GM10248 (cell line): ENCODE measurements around the gene HOOK1.
"Not testable (repeated sequence)": the region's sequence is repeated elsewhere in the genome, so short reads cannot be mapped to it uniquely, and the experiment has no call there.

Experiments used
- CTCF ChIA-PET: fragments of 300-600 bp; sonication (Branson Sonifier 250); formaldehyde crosslinking; extraction: SDS; loops from one replicate; lab custom pipeline; 2021; ENCODE audit warnings: antibody characterized with exemption; lab: Yijun Ruan, JAX
- POLR2A ChIA-PET: fragments of 350-650 bp; sonication (Branson Sonifier 250); formaldehyde crosslinking; extraction: SDS; loops from one replicate; lab custom pipeline; 2020; ENCODE audit warnings: antibody characterized with exemption; lab: Yijun Ruan, JAX
- DNase-seq: peaks from one replicate; pipeline ENCODE4 v3.0.0; 2012; ENCODE audit errors: extremely low spot score
- TF ChIP-seq, protein P1 (sequence below): IDR thresholded peaks from 2 replicates; pipeline ENCODE4 v1.5.1; 2012; ENCODE audit warnings: mild to moderate bottlenecking, low read depth; ENCODE audit errors: extremely low read depth, missing control alignments, control extremely low read depth

The HOOK1 gene

DNA sequence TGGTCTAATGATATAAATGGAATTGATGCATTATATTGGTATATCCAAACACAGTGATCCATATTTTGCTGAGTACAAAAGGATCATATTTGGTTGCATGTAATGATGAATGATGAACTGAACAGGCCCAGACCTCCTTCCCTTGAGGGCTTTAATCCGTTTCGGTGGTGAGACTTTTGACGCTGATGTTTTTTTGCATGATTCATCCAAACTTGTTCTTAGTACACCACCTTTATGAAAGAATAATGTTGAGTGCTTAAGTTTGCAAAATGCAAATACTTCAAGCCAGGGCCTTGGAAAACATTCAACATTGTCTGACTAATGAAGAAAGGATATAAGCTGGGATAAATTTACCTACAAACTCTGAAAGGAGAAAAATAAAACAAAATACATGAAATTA is 19.2 kb downstream of the HOOK1 start:
- TF ChIP-seq, protein P1, sequence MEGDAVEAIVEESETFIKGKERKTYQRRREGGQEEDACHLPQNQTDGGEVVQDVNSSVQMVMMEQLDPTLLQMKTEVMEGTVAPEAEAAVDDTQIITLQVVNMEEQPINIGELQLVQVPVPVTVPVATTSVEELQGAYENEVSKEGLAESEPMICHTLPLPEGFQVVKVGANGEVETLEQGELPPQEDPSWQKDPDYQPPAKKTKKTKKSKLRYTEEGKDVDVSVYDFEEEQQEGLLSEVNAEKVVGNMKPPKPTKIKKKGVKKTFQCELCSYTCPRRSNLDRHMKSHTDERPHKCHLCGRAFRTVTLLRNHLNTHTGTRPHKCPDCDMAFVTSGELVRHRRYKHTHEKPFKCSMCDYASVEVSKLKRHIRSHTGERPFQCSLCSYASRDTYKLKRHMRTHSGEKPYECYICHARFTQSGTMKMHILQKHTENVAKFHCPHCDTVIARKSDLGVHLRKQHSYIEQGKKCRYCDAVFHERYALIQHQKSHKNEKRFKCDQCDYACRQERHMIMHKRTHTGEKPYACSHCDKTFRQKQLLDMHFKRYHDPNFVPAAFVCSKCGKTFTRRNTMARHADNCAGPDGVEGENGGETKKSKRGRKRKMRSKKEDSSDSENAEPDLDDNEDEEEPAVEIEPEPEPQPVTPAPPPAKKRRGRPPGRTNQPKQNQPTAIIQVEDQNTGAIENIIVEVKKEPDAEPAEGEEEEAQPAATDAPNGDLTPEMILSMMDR, result no peak
- DNase-seq, result no peak
- ChIA-PET POLR2A (no interaction called here), CTCF (interaction anchor here (0.8 kb wide), 1 partner anchor 23 kb away, joined by 3 read pairs; no protein-coding TSS in a partner anchor)

DNA sequence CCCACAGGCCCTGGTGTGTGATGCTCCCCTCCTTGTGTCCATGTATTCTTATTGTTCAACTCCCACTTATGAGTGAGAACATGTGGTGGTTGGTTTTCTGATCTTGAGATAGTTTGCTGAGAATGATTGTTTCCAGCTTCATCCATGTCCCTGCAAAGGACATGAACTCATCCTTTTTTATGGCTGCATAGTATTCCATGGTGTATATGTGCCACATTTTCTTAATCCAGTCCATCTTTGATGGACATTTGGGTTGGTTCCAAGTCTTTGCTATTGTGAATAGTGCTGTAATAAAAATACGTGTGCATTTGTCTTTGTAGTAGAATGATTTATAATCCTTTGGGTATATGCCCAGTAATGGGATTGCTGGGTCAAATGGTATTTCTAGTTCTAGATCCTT is 23.1 kb downstream of the HOOK1 start:
- POLR2A ChIA-PET, CTCF ChIA-PET, DNase-seq: not testable (repeated sequence)

DNA sequence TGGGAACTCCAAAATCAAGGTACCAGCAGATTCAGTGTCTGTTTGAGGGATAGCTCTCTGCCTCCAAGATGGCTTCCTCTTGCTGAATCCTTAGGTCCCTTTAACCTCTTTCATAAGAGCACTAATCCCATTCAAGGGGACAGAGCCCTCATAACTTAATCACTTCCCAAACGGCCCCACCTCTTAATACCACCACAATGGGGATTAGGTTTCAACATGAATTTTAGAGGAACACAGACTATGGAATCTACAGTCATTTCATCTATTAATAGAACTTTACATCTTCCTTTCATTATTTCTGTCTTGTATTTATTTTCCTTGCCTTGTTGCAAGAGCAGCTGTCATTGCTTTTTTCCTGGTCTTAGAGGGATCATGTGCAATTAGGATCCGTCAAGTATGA is 30.3 kb downstream of the HOOK1 start:
- no peak for DNase-seq
- TF ChIP-seq, protein P1, result no peak
- ChIA-PET POLR2A (no interaction called here), CTCF (interaction anchor here (0.8 kb wide), 1 partner anchor 14 kb away, joined by 3 read pairs; no protein-coding TSS in a partner anchor)

DNA sequence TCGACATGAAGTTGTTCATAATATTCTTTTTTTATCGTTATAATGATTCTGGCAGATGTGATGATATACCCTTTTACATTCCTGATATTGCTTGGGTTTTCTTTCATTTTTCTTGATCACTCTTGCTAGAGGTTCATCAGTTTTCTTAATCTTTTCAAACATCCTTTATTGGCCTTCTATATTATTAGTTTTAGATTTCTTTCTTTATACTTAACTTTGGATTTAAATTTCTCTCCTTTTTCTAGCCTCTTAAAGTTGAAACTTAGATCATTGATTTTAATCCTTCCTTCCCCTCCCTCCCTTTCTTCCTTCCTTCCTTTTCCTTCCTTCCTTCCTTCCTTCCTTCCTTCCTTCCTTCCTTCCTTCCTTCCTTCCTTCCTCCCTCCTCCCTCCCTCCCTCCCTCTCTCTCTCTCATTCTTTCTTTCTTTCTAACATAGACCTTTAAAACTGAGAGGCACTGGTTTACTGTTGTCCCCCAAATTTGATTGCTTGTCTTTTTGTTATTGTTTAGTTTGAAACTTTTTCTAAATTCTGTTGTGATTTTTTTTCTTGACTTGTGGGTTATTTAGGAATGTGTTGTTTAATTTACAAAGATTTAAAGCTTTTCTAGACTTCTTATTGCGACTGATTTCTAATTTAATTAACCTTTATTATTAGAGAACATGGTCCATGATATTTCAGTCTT is 31.6 kb downstream of the HOOK1 start:
- ChIA-PET CTCF (no interaction called here), POLR2A (no interaction called here)
- no peak for DNase-seq
- TF ChIP-seq, protein P1, result no peak

DNA sequence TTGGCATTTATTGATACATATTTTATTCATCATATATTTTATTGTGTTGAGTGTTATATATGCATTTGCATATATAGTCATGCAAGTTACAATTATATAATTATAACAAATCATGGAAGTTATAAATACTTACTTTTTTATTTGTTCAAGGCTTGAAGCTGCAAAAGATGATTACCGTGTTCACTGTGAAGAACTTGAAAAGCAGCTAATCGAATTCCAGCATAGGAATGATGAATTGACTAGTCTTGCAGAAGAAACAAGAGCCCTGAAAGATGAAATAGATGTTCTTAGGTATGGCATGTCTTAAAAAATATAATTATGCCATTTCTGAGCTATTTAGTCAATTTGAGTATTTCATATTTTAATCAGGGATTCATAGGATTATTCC is 32.1 kb downstream of the HOOK1 start:
- ChIA-PET CTCF (no interaction called here), POLR2A (no interaction called here)
- TF ChIP-seq, protein P1, result no peak
- no peak for DNase-seq

DNA sequence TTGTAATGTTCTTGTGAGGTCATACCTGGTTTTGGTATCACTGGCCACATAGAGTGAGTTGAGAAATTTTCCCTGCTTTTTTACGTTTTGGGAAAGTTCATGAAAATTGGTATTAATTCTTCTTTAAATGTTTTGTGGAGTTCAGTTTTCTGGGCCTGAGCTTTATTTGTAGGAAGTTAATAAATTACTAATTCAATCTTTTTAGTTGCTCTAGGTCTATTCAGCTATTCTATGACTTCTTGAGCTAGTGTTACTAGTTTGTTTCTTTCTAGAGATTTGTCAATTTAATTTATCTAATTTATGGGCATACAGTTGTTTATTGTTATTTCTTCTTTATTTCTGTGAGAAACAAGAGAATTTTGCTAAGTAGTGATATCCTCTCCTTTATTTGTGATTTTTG is 37.4 kb downstream of the HOOK1 start:
- CTCF ChIA-PET, result no interaction called here
- DNase-seq, result no peak
- POLR2A ChIA-PET, result no interaction called here
- TF ChIP-seq, protein P1, result no peak

DNA sequence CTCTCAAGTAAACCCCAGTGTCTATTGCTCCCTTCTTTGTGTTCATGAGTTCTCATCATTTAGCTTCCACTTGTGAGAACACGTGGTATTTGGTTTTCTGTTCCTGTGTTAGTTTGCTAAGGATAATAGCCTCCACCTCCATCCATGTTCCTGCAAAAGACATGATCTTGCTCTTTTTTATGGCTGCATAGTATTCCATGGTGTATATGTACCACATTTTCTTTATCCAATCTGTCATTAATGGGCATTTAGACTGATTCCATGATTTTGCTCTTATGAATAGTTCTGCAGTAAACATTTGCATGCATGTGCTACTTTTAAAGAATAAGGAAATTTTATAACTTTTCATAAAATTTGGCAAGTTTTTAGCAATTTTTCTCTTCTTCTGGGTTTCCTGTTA is 40.5 kb downstream of the HOOK1 start:
- DNase-seq, POLR2A ChIA-PET, CTCF ChIA-PET: not testable (repeated sequence)

DNA sequence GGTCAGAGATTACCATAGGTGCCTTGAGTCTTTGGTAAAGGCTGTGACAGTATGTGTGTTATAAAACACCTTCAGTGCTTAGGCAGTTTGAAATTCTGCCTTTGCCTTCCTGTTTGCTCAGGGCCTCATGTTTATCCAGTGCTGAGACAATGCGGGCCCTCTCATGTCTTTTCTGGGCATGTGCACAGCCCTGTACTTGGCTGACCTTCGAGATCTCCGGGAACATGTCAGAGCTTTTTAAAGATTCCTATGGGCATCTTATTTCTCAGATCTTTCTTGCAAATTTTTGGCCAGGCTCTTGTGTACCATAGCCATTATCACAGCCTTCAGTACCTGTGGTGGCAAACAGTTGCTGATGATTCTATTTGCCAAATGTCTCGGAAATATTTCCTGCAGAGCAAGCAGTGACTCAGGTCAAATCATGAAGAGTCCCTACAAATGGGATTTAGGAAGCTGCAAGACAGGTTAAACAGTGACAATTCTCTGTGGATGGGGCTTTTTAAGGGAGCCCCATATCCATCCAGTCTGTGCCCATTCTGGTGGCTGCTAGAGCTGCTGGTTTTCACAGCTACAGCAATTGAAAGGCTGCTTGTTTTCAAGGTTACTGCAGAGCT is 42.1 kb downstream of the HOOK1 start:
- ChIA-PET CTCF (no interaction called here), POLR2A (no interaction called here)
- TF ChIP-seq, protein P1, result no peak
- DNase-seq, result no peak
